Stimulated activated CD8-positive, alpha-beta memory T cell treated with anti-CD3 and anti-CD28 coated beads, Interleukin-15, amount 100 ng/mL, for 48 hours (primary cell): ENCODE data around the gene PDHB.
"Not testable (repeated sequence)": the region's sequence is repeated elsewhere in the genome, so short reads cannot be mapped to it uniquely, and the experiment has no call there.

ENCODE experiments used
- DNase-seq, 2 donors: peaks; one replicate each; pipeline ENCODE4 v3.0.0-alpha.2; 2020; ENCODE audit warnings: low read depth in 2 of 2

The PDHB gene

DNA sequence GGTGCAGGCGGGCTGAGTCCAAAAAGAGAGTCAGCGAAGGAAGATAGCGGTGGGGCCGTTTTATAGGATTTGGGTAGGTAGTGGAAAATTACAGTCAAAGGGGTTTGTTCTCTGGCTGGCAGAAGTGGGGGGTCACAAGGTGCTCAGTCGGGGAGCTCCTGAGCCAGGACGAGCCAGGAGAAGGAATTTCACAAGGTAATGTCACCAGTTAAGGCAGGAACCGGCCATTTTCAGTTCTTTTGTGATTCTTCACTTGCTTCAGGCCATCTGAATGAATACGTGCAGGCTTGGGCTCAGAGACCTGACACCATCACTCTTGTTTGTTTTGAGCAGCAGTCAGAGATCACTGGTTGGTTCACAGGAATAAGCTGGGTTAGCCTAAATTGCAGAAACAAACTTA lies 3.6 kb upstream of the PDHB start:
- not testable (repeated sequence) for DNase-seq

GRCh38 chr3:58434990-58435389 lies 1.4 kb upstream of the PDHB start:
- no peak for DNase-seq

- no peak for DNase-seq
Observed at GRCh38 chr3:58434511-58434910, 879 bp upstream of the PDHB start.

DNA sequence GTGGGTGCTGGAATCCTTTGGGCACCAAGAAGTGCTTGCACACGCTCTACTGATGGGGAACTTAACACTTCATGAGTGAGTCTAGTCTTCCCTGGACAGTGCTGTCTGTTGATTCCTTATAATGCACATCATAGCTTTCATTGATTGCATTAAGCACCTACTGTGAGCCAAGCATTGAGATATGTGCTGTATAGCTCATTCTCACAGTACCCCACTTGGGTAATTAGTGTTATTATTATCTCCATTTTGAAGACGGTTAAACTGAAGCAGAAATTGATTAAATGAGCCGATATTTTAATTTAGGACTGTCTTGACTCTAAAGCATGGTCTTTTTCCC lies 504 bp upstream of the PDHB start:
- DNase-seq = no peak

DNA sequence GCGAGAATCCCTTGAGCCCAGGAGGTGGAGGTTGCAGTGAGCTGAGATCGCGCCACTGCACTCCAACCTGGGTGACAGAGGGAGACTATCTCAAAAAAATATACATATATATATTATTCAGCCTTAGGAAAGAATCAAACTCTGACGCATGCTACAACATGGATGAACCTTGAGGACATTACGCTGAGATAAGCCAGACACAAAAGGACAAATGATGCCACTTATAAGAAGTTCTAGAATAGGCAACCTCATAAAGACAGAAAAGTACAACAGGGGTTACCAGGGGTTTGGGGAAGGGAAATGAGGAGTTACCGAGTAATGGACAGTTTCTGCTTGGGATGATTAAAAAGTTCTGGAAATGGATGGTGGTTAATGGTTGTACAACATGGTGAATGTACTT lies 727 bp downstream of the PDHB start:
- no peak for DNase-seq

DNA sequence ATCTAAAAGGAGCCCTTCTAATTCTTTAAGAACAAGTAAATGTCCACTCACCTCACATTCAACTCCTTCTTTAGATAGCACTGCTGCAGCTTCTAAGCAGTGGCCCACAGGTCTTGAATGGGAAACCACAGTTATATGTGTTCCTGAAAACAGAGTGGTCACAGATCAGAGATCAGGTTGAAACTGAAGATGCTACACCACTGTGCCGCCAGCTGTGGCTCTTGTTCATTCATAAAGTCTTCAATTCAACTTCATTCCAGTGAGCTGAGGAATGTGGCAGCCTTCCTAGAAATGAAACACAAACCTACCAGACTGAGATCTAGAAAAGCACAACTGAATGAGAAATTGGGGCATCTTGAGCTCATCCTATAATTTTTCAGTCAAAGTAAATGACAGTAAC lies 4.0 kb downstream of the PDHB start:
- no peak for DNase-seq

GRCh38 chr3:58427661-58428361 lies 5.8 kb downstream of the PDHB start:
- DNase-seq = no peak

GRCh38 chr3:58425782-58426181 lies 7.8 kb downstream of the PDHB start:
- no peak for DNase-seq

GRCh38 chr3:58424613-58425012 lies 9.0 kb downstream of the PDHB start:
- no peak for DNase-seq

GRCh38 chr3:58422756-58423325 lies 10.8 kb downstream of the PDHB start:
- DNase-seq = no peak

GRCh38 chr3:58421004-58421403 lies 12.6 kb downstream of the PDHB start:
- no peak for DNase-seq

- no peak for DNase-seq
Observed at GRCh38 chr3:58419780-58420507, 13.7 kb downstream of the PDHB start.

GRCh38 chr3:58418227-58418626 lies 15.4 kb downstream of the PDHB start:
- no peak for DNase-seq

DNA sequence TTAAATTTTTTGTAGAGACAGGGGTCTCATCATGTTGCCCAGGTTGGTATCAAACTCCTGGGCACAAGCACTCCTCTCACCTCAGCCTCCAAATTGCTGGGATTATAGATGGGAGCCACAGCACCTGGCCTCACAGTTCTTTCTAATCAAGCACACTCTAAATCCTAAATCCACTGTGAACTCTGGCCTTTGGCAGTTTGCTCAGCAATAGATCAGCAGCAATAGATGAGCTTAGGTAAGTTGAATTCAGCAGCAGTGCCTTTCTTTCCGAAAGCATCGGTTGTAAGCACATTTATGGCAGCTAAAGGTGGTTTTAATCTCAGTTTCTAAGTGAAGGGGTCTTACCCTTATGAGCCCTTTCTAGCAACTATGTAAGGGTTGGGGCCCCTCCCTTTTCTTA lies 16.6 kb downstream of the PDHB start:
- DNase-seq = no peak

DNA sequence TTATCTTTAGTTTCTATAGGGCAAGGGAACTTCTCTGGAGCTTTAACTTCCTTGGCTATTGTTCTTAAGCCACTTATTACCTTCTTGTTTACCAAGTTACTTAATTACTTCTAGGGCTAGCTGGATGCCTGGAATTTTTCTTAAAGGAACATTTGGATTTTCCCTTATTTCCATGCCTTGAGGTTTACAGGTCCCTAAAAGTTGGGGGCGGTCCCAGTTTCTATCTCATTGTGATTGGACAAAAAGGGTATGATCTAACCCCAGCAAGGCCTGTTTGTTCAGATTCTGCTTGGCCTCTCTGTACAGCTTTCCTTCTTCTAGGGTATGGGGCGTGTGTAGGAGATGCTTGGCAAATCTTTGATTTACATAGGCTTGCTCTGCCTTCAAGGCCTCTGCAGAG lies 17.4 kb downstream of the PDHB start:
- no peak for DNase-seq

DNA sequence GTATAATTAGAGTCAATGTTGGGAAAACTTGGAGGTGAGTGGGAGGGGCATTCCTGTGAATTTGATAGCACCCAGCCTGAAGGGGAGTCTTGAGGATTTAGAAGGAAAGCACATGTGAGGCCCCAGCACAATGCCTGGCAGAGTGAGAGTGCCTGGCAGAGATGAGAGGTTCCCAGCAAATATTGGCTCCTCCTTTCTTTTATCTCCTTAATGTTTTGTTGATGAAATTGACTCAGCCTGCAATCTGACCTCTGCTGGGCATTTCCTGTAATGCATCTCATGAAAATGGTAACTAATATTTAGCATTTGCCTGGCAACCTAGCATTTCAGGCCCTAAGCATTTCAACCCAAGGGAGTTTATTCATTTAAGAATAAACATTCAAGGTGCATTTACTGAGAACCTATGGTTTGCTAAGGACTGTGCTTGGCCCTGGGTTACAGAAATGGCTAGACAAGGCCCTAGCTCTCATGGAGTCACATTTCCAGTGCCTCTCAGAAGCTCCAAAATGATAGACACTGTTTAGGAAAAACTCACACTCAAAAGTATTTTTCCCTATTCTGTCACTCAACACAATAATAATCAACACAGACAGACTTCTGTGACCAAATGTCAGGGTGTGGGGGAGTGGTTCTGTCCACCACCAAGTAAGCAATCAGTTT lies 19.0 kb downstream of the PDHB start:
- DNase-seq = peak in 1 of 2 donors; percentile 4

GRCh38 chr3:58411851-58412830 lies 21.5 kb downstream of the PDHB start:
- no peak for DNase-seq

DNA sequence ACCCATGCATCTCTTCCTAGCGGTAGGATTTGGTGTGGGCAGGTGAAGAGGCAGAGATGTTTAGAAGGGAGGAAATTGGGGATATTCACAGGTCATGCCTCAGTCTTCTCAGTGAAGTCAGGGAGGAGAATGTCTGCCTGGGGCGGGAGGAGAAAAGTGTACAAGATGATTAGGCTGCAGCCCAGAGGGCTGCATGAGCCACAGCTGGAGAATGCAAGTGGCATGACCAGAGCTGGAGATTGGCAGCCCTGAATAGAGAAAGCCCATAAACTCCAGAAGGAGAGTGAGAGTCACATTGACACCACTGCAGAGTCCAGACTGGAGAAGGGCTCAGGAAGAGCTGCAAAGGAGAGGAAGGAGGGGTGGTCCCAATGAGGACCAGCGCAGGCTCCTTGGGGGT lies 22.6 kb downstream of the PDHB start:
- DNase-seq = no peak

DNA sequence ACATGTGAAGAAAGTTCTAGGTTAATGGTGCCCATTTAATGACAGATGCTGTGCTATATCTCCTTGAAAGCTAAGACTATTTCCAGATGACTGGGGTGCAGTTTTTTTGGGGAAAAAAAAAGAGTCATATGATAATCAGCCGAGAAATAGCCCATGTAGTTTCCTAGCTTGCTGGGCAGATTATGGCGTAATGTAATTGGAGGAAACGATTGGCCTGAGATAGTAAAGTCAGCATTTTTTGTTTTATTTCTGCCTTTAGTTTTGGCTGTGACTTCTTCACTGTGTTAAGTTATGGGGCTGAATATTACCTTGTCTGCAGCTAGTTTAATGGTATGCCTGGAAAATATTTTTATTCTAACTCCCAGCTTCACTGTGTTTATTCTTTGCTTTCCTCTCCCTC lies 24.0 kb downstream of the PDHB start:
- DNase-seq = no peak

DNA sequence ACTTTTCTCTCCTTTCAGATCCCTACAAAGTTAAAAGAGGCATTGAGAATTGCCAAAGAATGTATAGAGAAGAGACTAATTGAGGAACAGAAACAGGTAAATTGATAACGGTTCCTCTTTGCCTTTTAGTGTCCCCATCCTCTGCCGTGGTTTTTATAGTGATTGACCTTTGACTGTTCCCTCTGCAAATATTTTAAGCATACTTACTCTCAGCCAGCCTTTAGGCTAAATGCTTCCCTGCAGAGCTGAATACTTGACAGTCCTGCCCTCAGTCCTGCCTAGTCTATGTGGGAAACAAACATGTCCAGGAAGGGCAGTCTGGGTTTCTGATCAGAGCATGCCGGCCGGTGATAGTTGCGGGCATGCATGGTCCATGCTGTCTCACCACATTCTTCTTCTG lies 24.7 kb downstream of the PDHB start:
- DNase-seq = no peak

DNA sequence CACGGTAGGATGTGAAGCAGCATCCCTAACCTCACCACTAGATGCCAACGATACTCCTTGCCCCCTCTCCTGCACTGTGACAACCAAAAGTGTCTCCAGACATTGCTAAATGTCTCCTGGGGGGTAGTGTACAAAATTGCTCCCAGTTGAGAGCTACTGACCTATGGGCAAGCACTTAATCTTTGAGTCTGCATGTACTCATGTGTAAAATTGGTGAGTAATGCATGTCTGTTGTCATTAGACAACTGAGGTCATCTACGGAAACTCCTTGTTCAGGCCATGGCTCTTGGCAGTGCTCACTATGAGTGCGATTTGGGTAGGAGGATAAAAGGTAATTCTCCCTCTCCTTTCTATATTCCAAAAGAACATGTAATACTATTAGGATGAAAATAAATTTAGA lies 29.2 kb downstream of the PDHB start:
- no peak for DNase-seq
